GM21526 (cell line): ENCODE data around the gene STAT4.
A peak's percentile ranks its signal among the peaks of the same experiment; 100 is the strongest.

Experiments used
- ATAC-seq: cut with Tn5 transposase; IDR thresholded peaks from one replicate; pipeline ENCODE4 v1.9.1; 2021; ENCODE audit warnings: moderate library complexity; ENCODE audit not compliant: unreplicated experiment, low FRiP score

The STAT4 gene

DNA sequence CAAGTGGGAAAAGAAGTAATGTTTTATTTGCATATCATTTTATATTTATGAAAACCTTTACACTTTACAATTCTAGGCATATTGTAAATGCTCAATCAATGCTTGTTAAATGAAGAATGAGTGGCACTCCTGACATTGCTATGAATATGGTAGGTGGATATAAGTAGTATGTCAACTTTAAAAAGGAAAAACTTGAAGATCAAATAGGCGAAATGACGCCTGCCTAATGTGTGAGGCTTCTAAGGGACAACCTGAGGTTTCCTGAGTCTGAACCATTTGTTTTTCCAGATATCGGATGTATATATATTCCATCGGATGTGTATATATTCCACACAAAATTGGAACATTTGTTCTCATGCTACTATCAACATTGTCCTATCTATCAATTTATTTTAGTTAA lies 1.4 kb downstream of the STAT4 start:
- no peak for ATAC-seq

DNA sequence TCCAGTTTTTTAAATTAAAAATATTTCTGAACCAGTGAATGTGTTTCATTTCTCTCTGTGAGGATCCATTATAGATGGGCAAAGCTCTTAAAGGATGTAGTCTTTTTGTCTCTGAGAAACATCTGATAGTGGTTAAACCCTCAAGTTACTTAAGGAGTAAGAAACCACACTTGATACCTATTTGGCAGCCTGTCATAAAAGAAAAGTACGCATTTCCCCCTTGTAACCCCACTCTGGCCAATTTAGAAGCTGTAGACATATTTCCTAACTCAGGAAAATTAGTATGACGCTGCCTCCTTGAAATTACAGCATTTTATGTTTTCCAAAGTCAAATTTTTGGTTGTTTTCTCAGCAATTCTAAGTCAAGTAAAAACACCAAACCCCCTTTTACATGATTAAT lies 2.0 kb downstream of the STAT4 start:
- ATAC-seq = no peak

DNA sequence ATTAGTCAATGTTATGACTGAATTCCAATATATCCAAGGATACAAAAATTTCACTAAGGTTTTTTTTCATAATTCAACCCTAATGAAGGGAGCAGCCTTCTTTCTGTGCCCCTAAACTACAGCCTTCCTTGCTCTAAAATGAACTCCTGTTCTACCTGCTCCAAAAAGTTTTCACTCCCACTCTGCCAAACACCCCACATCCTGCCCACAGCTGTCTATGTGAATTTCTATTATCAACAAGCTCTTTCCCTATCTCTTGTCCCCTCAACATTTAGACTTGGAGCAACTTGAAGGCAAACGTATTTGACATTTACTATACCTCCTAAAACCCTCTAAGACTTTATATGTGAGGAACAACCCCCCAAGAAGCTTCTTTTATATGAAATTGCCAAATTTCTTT lies 2.5 kb downstream of the STAT4 start:
- no peak for ATAC-seq

DNA sequence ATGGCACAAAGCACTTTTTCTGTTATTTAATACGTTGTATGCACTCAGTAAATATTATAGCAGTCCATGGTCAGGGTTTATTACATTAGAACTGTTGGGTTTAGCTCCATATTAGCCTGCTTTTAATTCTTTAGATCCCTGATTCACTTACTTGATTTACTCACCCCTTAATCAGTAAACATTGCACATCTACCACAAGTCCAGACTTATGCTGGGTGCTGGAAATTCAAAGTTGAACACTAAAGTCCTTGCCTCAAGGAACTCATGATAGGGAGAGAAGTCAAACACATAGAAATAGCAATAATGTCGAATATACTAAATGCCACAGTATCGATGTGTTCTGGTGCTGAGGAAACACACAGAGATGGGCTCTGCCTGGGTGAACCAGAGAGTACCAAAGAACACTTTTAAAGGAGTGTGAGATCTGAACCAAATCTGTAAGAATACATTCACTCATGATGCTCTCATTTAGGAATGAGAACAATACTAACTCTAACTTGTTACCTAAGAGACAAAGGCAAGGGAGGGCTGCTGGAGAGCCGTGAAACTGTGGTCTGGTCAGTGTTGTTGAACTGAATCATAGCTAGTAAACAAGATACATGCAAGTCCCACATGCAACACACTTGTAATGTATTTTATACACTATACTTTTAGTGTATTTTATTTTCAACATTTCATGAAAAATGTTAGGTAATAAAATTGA lies 4.9 kb downstream of the STAT4 start:
- ATAC-seq = no peak

DNA sequence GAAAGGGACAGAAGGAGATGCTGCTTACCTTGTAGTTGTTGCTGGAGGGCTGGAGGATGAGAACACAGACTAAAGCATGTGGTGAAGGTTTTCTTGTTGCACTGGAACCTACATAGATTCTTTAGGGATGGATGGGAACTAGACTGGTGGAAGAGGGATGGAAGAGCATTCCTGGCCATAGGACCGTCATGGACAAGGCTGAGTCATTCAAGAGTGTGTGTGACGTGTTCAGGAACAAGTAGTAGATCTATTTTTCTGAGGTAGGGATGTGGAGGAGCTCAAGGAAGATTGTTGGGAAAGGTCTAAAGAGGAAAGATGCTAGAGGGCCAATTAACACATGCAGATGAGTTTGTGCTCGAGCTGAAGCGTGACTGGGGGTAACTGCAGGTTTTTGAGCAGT lies 6.6 kb downstream of the STAT4 start:
- no peak for ATAC-seq

DNA sequence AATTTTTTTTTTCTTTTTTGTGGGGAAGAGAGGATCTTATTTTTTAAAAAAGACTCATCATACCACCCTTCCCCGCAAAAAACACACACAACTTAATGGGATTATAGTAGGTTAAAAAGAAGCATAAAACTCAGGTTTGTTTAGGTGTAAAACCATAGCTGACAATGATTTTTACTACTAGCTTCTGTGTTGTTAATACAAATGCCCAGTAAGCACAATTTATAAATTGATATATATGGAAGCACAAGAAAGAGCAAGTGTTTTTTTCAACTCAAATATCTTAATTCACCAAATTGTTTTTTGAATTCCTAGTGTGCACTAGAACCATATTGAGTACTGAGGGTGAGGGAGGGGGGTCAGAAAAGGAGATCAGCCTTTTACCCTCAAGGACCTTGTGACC lies 7.0 kb downstream of the STAT4 start:
- ATAC-seq = no peak

DNA sequence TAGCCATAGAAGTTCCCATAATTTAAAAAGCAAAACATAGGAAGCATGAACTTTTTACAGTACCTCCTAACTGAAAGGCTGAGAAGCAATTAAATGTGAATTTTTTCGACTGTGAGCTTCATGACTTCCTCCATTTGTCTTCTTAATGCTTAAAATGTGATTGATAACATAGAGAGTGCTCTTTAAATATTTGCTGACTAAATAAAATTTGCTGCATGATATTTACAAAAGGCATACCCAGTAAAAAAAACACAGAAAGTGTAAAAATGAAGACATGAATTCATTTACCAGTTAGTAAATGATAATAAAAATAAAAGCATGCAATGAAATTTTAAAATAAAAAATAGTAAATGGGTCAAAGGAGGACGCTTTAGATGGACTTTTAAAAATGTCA lies 21.9 kb downstream of the STAT4 start:
- no peak for ATAC-seq

DNA sequence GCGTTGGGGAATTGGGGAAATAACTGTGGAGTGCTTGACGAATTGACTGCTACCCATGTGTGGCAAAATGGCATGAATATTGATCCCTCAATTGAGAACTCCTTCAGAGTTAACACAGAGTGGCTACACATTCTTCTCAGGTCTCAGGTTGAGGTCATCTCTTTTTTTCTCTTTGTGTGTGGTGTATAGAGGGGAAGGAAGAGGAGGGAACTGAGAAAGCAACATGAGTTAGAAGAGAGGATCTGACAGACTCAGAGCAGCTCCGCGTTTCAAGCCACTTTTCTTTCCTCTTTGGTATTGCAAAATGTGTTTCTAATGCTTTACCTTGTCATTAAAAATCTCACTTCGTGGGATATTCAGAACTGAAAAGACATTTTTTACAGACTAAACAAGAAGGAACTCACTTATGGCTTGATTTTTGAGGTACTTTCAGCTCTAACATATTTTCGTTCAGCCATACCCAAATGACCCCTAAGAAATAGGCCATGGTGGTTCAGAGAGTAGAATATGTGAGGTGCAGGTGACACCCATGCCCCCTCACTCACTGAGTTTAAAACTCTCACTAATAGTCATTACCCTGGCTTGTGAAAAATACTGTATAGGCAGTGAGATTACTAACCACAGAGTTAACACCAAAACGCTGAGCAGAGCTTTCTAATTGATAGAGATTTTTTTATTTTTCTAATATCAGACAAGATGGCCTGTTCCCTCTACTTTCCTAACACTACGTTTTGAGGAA lies 22.5 kb downstream of the STAT4 start:
- peak; percentile 91 for ATAC-seq

DNA sequence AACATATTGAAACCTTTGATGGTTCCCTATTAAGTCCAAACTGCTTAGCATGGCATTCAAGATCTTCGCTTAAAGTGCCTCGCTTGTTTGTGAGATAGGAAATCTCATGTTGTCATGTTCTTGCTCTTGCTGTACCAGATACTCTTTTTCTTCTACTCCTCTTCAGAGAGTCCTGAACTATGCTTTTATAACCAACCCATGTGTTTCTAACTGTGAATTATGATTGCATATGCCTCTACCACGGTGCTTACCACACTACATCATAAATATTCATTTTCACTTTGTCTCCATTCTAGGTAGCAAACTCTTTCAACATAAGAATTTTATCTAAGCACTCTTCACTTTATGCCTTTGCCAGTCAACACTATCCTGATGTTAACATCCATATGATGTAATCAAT lies 23.6 kb downstream of the STAT4 start:
- no peak for ATAC-seq

DNA sequence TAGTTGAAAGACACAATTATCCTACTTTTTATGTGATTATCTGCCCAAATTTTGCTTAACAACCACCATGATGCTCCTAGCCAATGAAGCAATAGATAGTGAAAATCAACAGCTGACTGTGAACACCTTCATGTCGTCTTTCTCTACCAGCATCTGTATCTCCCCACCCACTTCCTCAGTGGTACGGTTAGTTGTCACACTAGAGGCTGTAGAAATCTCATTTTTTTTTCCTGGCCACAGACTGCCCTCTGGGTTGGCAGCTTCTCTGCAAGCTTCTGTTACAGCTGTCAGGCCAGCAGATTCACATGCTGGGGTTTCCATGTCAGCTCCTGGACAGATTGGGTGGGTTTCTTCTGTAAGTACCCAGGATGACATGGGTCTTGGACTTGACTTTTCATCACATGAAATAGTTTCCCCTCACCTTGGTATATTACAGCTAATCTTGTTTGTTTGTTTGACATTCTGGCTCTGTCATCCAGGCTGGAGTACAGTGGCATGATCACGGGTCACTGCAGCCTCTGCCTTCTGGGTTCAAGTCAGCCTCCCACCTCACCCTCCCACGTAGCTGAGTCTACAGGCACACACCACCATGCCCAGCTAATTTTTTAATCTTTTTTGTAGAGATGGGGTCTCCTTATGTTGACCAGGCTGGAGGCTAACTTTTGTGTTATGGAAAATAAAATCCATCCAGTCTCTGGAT lies 24.3 kb downstream of the STAT4 start:
- no peak for ATAC-seq

DNA sequence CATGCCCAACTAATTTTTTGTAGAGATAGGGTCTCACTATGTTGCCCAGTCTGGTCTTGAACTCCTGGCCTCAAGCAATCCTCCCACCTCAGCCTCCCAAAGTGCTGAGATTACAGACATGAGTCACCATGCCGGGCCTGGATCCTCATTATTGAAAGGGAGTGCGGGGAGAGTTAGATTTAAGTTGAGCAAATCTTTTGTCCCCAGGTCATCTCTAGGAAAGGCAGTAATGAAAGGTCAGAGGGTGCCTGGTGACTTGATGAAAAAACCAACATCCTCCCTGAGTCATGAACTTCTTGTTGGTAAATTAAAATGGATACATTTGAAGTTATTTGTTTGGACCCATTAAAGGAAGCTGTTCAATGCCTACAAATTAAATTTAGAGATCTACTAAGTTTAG lies 25.1 kb downstream of the STAT4 start:
- no peak for ATAC-seq

DNA sequence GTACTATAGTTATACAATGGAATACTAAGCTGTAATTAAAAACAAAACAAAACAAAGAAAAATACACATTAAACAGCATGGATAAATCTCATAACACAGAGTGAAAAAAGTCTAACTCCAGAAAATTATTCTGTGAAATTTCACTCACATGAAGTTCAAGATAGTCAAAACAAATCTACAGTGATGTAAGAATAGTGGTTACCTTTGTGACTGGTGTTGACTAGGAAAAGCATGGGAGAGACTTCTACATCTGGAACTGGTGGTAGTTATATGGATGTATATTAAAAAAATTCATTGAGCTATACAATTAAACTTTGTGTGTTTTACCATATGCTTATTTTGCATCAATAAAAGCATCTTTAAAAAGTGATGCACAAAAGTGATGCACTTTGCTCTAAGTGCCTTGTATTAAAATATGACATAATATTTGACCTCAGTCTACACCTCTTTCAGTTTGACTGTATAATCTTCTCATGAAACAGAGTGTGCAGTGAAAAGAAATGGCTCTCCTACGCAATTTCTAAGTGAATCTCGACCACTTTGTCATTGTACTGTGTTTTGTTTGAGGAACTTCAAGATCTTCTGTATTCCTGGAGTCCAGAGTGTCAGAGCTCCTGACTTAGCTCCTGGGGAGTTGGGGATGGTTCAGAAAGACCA lies 28.0 kb downstream of the STAT4 start:
- ATAC-seq = peak; percentile 90

DNA sequence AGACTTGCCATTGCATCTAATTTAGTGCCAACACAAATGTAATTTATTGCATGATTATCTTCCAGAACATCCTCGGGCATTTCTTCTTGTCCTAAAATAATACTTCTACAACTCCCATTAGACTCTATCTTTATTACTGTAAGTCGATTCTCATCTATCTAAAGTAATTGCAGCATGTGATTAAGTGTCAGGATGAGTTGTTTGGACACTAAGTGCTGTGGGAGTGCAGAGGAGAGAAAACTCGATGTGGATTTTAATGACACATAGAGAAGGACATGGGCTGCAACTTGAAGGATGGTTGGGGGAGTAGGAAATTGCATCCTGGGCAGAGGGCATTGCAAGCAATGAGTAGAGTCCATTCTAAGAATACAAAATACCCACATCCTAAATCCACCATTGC lies 33.5 kb downstream of the STAT4 start:
- no peak for ATAC-seq

DNA sequence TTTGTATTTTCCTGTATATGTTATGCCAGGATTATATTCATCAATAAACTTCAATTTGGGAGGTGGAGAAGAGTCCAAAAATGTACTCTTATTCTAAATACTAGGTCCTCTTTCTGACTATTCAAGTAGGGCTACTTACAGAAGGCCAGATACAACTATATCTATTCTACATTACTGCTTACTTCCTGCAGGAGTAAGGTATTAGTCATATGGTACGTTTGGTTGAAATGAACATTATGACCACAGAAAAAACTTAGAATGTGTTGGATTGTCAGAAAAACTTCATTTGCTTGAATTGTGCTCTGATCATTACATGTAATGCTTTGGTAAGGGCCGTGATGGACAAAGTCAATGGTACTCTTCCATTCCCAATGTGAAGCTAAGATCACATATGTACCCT lies 35.0 kb downstream of the STAT4 start:
- peak; percentile 34 for ATAC-seq

DNA sequence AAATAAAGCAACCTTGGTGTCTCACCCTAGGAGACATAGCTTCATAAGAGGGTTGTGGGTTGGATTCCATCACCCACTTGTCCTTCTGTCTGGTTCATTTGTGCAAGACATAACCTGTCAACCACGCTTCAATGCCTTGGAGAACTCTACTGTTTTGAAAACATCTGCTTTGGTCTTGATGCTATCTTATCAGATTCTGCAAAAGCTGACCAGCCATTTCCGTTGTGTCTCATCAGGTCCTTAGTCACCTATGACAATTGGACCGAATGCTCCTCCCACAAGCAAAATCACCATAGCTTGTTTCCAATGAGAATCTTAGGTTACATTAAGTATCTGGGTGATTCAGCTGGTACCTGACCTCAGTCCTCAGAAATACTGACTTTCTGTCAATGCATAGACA lies 35.4 kb downstream of the STAT4 start:
- peak; percentile 52 for ATAC-seq

DNA sequence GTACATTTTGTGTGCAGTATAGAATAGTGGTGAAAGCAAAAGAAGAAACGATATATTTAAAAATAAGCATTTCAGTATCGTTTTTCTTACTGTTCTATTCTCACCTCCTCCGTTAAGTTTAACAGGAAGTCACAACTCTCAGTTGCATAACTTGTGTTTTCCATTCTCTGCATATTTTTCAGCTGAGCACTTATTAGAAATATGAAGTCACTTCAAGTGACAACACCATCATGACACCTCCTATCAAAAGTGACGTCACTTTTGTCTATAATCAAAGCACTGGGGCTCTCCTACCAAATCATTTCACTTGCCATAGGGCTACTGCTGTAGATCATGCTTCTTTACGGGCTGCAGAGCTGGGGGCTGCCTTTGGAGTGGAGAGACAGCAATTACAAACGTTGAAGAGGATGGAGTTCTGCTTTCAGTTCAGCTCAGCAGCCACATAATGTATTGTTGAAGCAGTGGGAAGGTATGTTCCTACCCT lies 36.3 kb downstream of the STAT4 start:
- ATAC-seq = peak; percentile 80

DNA sequence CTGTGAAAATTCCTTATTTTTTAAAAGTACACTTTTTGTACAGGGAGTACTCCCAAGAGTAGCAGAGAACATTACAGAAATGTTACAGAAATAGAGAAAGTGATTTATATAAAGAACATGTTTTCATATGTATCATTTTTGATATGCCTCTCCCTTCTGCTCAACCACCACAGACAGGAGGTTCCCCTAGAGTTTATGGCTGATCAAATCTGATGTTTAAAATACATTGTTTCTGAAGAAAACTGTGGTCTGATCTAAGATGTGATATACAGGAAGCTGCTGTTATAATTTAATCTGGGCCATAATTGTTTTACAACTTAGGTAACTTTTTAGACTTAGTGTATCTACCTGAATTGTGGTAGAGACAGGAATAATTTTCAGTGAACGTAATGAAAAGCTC lies 37.0 kb downstream of the STAT4 start:
- ATAC-seq = no peak

DNA sequence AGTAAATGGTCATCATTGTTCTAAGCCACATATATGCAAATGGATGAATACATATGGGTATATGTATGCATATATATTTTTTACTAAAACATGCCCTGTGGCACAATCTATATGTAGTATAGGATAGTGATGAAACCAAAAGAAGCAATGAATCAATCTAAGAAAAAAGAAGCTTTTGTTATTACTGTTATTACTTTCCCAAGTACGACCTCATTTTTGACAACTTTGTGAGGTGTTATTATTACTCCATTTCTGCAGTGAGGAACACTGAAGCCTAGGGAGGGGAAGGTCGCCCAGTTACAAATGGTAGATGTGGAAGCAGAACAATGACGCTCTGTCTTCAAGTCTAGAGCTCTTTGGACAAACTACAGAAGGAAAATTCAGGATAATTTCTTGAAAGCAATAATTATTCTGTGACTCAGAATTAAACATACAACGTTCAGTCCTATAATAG lies 38.3 kb downstream of the STAT4 start:
- no peak for ATAC-seq

DNA sequence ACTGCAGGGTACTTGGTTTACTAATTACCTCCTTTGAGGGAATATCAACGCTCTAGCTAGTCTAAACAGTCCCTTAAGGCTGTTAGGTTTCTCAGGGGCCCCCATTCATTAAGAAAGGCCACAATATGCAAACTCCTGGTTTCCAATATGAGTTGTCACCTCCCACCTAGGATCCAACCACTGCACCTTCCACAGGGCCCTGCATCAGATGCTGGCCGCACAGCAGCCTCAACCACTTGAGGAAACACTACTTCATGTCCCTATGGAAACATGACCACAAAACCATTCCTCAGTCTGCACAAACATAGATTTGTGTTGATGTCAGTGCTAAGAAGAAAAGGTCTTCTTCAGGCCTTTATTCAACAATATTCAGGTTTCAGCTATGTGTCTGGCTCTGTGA lies 40.9 kb downstream of the STAT4 start:
- ATAC-seq = no peak

DNA sequence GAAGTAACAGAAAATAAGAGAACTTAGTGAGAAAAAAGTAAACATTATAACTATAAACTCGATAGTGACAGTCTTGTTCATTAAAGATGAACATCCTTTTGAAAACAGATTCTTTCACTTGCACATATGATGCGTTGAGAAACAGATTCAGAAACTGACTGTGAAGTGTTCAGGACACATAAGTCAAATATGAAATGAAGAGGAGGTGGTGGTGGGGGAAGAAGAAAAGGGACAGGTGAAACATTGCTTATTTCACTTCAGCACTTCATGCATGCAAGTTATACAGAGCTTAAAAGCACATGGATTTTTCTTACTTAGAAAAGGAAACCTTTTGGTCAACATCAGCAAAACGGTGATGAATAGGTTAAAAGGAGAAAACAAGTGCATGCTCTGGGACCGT lies 42.5 kb downstream of the STAT4 start:
- no peak for ATAC-seq

DNA sequence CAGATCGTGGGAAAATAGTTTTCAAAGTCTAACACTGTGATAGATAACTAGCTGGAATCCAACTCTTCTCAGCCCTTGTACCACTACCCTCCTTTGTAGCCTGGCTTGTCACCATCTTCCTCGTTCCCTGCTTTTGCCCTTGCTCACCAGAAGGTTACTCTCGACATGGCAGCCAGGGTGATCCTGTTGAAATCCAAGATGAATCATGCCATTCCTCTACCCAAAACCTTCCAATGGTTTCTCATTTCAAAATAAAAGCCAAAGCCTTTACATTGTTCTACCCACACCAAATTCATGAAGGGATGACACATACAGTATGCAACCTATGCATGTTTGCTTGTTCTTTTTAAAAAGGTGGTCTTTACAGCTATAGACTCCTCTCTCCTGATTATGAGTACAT lies 45.7 kb downstream of the STAT4 start:
- ATAC-seq = no peak
